ENCODE results near the gene PFN3.

Gene PFN3

DNA sequence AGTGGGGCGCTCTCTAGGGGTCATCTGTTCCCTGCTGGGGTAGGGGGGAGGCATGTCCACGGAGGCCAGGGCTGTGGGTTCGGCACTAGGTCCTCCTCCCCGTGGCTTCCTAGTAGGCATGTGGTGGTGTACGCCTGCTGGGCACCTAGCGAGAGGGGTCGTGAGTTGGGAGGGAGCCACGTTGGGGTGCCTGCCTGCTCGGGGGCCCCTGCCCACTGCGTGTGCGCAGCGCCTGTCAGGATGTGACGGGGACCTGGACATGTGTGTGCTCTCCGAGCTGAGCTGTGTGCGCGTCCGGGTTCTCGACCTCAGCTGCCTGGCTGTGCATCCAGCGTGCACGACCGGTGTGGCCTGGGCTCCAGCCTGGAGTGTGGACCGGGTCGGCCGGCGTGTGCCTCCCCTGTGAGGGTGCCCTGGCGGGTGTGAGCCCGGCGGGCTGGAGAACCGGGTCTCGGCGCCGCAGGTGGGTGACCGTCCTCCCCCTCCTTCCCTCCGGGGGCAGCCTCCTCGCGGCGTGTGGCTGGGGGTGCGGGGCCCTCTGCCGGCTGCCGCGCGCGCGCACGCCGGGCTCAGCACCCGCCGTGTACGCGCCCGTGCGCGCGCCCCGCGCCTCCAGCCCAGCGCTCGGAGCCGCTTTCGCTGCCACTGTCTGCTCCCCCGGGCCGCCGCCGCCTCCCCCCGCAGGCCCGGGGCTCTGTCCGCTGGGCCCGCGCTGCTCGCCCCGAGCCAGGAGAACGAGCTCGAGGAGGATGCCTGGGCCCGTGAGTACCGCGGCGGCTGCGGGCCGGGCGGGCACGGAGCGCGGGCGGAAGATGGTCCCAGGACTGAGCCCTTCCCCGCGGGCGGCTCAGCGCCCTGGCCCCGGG lies 46.0 kb upstream of the PFN3 start, which contains the start of gene PRR7:
PRR7 (plus strand) TSS at position 615 of the 866 bp plus-strand sequence. CDS start 8,254 bp downstream, outside the sequence.
- DNase-seq (ENCODE audit: low read depth): peak; percentile 66
- peak within 1 kb of the TSS; percentile 70 for H3K4me3 ChIP-seq (ENCODE audit: low read length)
- TF ChIP-seq, protein P1, sequence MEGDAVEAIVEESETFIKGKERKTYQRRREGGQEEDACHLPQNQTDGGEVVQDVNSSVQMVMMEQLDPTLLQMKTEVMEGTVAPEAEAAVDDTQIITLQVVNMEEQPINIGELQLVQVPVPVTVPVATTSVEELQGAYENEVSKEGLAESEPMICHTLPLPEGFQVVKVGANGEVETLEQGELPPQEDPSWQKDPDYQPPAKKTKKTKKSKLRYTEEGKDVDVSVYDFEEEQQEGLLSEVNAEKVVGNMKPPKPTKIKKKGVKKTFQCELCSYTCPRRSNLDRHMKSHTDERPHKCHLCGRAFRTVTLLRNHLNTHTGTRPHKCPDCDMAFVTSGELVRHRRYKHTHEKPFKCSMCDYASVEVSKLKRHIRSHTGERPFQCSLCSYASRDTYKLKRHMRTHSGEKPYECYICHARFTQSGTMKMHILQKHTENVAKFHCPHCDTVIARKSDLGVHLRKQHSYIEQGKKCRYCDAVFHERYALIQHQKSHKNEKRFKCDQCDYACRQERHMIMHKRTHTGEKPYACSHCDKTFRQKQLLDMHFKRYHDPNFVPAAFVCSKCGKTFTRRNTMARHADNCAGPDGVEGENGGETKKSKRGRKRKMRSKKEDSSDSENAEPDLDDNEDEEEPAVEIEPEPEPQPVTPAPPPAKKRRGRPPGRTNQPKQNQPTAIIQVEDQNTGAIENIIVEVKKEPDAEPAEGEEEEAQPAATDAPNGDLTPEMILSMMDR (conservative IDR thresholded peaks at IDR 0.05; ENCODE audit: low read length): no peak; the same call in 1 of the 2 replicates

DNA sequence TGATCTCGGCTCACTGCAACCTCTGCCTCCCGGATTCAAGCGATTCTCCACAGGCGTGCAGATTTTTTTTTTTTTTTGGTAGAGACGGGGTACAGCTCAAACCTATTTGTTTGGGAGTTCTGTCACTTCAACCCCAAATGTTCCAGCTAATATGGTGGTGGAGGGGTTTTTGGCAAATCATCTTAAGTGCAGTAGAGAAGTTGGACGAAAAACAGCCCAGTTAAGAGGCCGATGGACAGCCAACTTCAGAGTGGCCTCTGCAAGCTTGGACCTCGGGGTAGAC lies 45.4 kb upstream of the PFN3 start:
- TF ChIP-seq, protein P1 (conservative IDR thresholded peaks at IDR 0.05; ENCODE audit: low read length): no peak
- no peak for DNase-seq (ENCODE audit: low read depth)
- H3K4me3 ChIP-seq (ENCODE audit: low read length): peak overlapping the region; percentile 70

DNA sequence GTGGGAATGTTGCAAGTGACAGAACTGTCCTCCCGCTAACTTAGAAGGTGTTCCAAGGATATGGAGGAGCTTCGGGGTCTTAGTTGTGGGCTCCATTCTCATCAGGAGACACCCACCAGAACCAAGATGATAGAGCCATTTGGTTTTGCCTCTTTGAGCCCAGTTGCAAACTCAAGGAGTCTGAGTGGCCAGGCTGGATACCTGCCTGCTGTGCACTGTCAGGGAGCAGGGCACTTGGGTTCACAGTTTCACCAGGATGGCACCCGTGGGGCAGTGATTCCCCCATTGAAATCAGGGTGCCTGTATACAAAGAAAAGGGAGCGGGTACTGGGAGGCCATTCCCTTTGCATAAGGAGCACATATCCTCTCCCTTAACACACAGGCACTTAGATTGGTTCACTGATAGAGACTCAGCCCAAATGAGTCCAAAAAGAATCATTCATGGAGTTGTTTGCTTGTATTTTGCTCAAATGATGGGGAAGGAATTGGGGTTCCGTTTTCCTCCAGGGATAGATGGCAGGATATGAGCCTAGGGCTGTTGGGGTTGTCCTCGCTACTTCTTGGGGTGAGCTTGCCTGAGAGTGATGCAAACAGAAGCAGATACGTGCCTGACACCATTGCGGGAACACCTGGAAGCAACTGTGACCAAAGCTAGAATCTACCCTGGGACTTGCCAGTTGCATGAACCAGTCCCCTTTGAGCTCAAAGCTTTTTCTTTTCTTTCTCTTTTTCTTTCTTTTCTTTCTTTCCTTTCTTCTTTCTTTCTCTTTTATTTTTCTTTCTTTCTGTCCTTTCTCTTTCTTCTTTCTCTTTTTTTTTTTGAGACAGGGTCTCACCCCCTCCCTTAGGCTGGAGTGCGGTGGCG lies 44.8 kb upstream of the PFN3 start:
- H3K4me3 ChIP-seq (ENCODE audit: low read length): no peak overlapping the region
- TF ChIP-seq, protein P1 (conservative IDR thresholded peaks at IDR 0.05; ENCODE audit: low read length): no peak
- no peak for DNase-seq (ENCODE audit: low read depth)

DNA sequence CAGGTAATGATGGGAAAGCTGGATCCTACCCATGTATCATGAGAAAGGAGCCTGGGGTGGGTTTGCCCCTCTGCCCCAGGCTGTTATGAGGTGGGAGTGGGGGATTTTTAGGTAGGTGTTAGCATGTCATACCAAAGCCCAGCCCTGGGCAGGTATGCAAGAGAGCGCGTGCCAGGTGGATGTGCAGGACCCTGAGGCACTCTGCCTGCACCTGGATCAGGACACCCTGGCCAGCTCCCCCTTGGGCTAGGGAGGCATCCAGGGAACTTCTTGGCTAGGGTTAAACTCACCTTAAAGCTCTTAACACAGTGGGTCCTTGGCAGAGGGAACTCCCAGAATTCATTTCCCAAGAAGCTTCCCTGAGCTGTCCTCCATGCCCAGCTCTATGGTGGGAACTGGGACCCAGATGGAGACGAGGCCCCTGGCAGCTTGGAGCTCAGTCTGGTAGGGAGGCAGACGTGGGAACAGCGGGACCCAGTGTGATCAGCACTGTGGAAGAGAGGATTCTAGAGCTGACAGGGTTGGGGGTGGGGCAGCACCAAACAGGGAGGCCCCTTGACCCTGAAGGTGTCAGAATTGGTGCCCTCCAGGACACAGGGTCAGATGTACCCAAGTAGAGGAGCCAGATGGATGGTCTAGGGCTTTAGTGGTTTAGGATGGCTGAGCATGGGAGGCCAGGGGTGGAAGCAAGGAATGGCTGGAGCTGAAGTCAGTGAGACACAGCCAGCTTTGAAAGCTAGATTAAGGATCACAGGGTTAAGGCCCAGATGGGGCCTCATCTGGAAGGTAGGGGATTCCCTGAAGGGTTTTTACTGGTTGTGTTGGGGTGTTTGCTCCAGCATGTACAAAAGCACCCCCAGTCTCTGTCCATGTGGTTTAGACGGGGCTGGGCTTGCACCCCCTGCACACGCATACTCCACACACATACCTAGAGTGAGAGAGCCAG lies 43.9 kb upstream of the PFN3 start:
- DNase-seq (ENCODE audit: low read depth): no peak
- H3K4me3 ChIP-seq (ENCODE audit: low read length): no peak overlapping the region
- TF ChIP-seq, protein P1 (conservative IDR thresholded peaks at IDR 0.05; ENCODE audit: low read length): no peak

DNA sequence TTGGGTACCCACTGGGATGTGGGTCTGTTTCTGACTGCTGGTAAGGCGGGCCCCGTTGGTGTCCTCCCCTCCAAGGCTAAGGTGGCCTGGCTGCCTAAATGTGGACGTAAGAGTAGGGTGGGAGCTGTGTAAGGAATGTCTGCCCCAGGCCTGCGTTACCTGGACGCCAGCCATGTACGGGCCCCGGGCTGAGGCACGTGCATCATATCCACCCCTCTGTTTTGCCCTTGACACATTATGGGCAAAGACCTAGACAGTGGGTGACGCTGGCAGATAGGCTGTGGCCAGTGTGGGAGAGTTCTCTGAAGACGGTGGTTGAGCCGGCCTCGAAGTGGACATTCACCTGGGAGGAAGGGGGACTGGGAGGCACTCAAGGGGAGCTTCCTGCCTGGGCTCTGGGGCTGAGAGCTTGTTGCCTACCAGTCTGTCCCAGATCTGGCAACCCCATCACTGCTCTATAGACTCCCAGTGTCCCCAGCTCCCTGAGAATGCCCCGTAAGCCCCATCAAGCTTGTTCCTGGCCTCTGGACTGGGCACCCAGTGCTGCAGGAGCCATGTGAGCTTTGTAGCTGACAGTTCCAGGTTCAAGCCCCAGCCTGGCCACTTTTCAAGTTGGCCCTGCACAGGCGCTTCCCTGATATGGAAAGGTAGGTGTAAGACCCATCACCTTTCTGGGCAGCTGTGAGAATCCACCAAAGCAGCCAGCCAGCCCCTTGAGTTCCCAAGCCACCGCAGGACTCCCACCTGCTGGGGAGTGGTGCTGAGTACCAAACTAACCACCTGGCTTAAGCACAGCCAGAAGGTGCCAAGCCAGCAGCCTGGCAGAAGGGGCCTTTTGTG lies 42.9 kb upstream of the PFN3 start:
- H3K4me3 ChIP-seq (ENCODE audit: low read length): no peak overlapping the region
- TF ChIP-seq, protein P1 (conservative IDR thresholded peaks at IDR 0.05; ENCODE audit: low read length): no peak
- DNase-seq (ENCODE audit: low read depth): no peak
